Activated CD4-positive, alpha-beta T cell treated with anti-CD3 and anti-CD28 coated beads, Interleukin-2, amount 10 ng/mL, durations not matched to agents 7 days and 5 days (primary cell): ENCODE results near the gene CCR1. TPM values are rescaled to one million over a fixed set of nuclear protein-coding genes. Genes with fewer than 3 reads are reported as not detected.

Experiments
- total RNA-seq, 2 experiments: library from RNA; stranded (reverse); gene quantifications; one replicate each; pipeline ENCODE4 v1.2.3, GENCODE V29; 2021

Gene CCR1
- total RNA-seq, 2 experiments from 2014 or later: 6.4 to 6.6 TPM

Other genes with a start within 250 kb of the CCR1 start
- 10 to 100 TPM; 15.1 to 15.7 TPM for gene FYCO1, start 212.5 kb downstream of the CCR1 start, total RNA-seq
- gene XCR1, start 180.8 kb downstream of the CCR1 start, total RNA-seq: not detected
- not detected for gene CCR3, start 34.1 kb upstream of the CCR1 start, total RNA-seq
- gene CCR2, start 145.8 kb upstream of the CCR1 start, total RNA-seq: 10 to 100 TPM; 28.6 to 29.1 TPM
- gene CCR5, start 162.6 kb upstream of the CCR1 start, total RNA-seq: 10 to 100 TPM; 21.6 to 25.2 TPM
- gene CCRL2, start 198.9 kb upstream of the CCR1 start, total RNA-seq: 1 to 10 TPM; 5.3 to 5.8 TPM